ENCODE data around the gene ABCC4. TPM values are rescaled to one million over a fixed set of nuclear protein-coding genes. Genes with fewer than 3 reads are reported as not detected.

Gene ABCC4
- total and polyA plus RNA-seq, 2 of the 13 experiments (the other 11 are each of a cell fraction or from before 2014, with no cell fraction given), result 4.2 to 11.3 TPM

DNA sequence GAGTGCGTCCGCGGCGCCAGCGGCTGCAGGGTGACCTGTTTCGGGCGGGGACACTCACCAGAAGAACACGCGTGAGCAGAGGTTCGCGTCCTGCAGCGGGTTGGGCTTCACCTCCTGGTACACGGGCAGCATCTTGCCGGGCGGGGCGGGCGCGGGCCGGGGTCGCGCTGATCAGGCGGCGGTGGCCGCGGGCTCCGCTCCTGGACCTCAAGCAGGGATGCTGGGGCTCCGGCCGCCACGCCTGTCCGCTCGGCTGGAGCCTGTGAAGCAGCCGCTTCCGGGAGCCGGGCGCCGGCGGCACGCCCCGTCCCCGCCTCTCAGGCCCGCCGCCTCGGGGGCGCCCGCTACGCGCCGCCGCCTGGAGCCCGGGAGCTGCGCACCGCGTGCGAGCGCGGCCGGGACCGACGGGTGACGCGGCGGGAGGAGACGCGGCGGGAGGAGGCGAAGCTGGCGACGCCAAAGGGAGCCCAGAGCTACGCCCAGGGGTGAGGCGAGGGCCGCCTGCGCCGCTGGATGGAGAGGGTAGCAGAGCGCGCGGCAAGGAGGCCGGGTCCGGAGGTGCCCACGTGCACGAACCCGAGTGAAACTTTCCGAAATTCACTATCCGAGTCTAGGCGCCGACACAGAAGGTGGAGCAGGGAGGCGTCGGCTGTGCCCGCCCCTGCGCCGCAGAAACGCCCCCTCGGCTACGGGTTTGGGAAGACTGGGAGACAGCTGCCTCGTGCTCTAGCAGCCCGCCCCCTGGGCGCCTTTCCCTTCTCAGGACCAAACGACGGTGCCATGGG lies at the start of gene ABCC4 (continued):
- TF ChIP-seq ZNF326 (CRISPR knock-in tag; IDR thresholded peaks at IDR 0.05; ENCODE audit: borderline replicate concordance) (no peak), ZNF792 (CRISPR knock-in tag; IDR thresholded peaks at IDR 0.05) (no peak), MEIS2 (CRISPR knock-in tag; IDR thresholded peaks at IDR 0.05) (no peak), ZBTB1 (CRISPR knock-in tag; IDR thresholded peaks at IDR 0.05; ENCODE audit: borderline replicate concordance) (no peak), GPN1 (CRISPR knock-in tag; IDR thresholded peaks at IDR 0.05; ENCODE audit: borderline replicate concordance) (no peak), KDM1A (CRISPR knock-in tag; IDR thresholded peaks at IDR 0.05) (no peak), NR2C2 (CRISPR knock-in tag; IDR thresholded peaks at IDR 0.05; ENCODE audit: borderline replicate concordance) (no peak), HNF4G (IDR thresholded peaks at IDR 0.05; ENCODE audit: borderline replicate concordance, low read depth, low read length) (no peak), HNF4G (CRISPR knock-in tag; IDR thresholded peaks at IDR 0.05; ENCODE audit: borderline replicate concordance, low read depth) (0 out of 2 replicates have a peak, but pooled peaks have one; percentile 5), ZSCAN31 (CRISPR knock-in tag; IDR thresholded peaks at IDR 0.05; ENCODE audit: low read depth) (no peak), JUND (CRISPR knock-in tag; IDR thresholded peaks at IDR 0.05) (no peak), HNRNPUL1 (IDR thresholded peaks at IDR 0.05; ENCODE audit: low read depth, low read length) (no peak), SP140L (CRISPR knock-in tag; IDR thresholded peaks at IDR 0.05; ENCODE audit: borderline replicate concordance) (no peak), ZNF674 (CRISPR knock-in tag; IDR thresholded peaks at IDR 0.05; ENCODE audit: low read depth) (no peak), ZNF17 (CRISPR knock-in tag; IDR thresholded peaks at IDR 0.05) (no peak), ERF (CRISPR knock-in tag; IDR thresholded peaks at IDR 0.05) (peak; percentile 55; the same call in 1 of the 2 replicates), CREM (IDR thresholded peaks at IDR 0.05) (no peak), CREM (CRISPR knock-in tag; IDR thresholded peaks at IDR 0.05) (no peak), ZKSCAN1 (IDR thresholded peaks at IDR 0.05; ENCODE audit: low read length) (no peak), ZNF577 (CRISPR knock-in tag; IDR thresholded peaks at IDR 0.05; ENCODE audit: borderline replicate concordance, low read depth) (no peak)
- TF ChIP-seq, protein P1, sequence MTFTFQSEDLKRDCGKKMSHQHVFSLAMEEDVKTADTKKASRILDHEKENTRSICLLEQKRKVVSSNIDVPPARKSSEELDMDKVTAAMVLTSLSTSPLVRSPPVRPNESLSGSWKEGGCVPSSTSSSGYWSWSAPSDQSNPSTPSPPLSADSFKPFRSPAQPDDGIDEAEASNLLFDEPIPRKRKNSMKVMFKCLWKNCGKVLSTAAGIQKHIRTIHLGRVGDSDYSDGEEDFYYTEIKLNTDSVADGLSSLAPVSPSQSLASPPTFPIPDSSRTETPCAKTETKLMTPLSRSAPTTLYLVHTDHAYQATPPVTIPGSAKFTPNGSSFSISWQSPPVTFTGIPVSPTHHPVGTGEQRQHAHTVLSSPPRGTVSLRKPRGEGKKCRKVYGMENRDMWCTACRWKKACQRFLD (CRISPR knock-in tag; IDR thresholded peaks at IDR 0.05; ENCODE audit: borderline replicate concordance), result no peak
- TF ChIP-seq, protein P2, sequence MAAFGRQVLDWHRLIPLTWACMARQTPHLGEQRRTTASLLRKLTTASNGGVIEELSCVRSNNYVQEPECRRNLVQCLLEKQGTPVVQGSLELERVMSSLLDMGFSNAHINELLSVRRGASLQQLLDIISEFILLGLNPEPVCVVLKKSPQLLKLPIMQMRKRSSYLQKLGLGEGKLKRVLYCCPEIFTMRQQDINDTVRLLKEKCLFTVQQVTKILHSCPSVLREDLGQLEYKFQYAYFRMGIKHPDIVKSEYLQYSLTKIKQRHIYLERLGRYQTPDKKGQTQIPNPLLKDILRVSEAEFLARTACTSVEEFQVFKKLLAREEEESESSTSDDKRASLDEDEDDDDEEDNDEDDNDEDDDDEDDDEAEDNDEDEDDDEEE (CRISPR knock-in tag; IDR thresholded peaks at IDR 0.05), result no peak
- TF ChIP-seq, protein P3, sequence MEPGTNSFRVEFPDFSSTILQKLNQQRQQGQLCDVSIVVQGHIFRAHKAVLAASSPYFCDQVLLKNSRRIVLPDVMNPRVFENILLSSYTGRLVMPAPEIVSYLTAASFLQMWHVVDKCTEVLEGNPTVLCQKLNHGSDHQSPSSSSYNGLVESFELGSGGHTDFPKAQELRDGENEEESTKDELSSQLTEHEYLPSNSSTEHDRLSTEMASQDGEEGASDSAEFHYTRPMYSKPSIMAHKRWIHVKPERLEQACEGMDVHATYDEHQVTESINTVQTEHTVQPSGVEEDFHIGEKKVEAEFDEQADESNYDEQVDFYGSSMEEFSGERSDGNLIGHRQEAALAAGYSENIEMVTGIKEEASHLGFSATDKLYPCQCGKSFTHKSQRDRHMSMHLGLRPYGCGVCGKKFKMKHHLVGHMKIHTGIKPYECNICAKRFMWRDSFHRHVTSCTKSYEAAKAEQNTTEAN (CRISPR knock-in tag; conservative IDR thresholded peaks at IDR 0.05), result peak; percentile 81
- TF ChIP-seq, protein P4, sequence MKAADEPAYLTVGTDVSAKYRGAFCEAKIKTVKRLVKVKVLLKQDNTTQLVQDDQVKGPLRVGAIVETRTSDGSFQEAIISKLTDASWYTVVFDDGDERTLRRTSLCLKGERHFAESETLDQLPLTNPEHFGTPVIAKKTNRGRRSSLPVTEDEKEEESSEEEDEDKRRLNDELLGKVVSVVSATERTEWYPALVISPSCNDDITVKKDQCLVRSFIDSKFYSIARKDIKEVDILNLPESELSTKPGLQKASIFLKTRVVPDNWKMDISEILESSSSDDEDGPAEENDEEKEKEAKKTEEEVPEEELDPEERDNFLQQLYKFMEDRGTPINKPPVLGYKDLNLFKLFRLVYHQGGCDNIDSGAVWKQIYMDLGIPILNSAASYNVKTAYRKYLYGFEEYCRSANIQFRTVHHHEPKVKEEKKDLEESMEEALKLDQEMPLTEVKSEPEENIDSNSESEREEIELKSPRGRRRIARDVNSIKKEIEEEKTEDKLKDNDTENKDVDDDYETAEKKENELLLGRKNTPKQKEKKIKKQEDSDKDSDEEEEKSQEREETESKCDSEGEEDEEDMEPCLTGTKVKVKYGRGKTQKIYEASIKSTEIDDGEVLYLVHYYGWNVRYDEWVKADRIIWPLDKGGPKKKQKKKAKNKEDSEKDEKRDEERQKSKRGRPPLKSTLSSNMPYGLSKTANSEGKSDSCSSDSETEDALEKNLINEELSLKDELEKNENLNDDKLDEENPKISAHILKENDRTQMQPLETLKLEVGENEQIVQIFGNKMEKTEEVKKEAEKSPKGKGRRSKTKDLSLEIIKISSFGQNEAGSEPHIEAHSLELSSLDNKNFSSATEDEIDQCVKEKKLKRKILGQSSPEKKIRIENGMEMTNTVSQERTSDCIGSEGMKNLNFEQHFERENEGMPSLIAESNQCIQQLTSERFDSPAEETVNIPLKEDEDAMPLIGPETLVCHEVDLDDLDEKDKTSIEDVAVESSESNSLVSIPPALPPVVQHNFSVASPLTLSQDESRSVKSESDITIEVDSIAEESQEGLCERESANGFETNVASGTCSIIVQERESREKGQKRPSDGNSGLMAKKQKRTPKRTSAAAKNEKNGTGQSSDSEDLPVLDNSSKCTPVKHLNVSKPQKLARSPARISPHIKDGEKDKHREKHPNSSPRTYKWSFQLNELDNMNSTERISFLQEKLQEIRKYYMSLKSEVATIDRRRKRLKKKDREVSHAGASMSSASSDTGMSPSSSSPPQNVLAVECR (CRISPR knock-in tag; IDR thresholded peaks at IDR 0.05; ENCODE audit: borderline replicate concordance), result no peak; the same call in 1 of the 2 replicates

Measured in HepG2 (cell line).